ENCODE data around the gene AGRN.

DNA sequence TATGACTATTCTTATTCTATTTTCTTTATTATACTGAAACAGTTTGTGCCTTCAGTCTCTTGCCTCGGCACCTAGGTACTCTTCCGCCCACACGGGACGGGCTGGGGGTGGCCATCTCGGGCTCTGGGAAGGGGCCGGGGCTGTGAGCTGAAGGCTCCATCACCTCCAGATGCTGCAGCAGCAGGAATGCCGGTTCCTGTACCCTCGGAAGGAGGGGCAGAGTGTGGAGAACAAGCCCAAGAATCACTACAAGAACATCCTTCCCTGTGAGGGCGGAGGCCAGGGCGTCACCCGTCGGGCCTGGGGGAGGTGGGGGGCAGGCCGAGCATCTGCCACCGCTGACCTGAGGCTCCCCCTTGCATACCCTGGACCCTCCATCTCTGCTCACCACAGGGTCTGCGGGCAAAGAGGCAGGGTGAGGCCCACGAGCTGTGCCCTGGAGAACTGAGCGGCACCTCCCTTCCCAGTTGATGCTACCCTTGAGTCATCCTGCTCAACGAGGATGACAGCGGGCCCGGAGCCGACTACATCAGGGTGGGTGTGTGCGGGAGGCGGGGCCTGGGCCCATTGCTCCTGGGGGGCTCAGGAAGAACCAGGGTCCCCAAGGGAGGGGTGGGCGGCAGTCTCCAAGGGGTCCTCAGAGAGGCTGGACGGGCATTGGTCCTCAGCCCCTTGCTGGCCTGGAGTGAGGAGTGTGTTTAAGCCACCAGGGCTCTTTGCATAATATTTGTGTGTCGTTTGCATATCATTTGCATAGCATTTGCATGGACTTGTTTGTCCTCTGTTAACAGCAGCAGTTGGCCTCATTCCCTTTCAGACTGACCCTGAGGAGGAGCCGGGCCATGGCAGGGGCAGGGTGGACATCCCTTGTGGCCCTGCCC lies 46.7 kb downstream of the AGRN start:
- TF ChIP-seq, protein P1, sequence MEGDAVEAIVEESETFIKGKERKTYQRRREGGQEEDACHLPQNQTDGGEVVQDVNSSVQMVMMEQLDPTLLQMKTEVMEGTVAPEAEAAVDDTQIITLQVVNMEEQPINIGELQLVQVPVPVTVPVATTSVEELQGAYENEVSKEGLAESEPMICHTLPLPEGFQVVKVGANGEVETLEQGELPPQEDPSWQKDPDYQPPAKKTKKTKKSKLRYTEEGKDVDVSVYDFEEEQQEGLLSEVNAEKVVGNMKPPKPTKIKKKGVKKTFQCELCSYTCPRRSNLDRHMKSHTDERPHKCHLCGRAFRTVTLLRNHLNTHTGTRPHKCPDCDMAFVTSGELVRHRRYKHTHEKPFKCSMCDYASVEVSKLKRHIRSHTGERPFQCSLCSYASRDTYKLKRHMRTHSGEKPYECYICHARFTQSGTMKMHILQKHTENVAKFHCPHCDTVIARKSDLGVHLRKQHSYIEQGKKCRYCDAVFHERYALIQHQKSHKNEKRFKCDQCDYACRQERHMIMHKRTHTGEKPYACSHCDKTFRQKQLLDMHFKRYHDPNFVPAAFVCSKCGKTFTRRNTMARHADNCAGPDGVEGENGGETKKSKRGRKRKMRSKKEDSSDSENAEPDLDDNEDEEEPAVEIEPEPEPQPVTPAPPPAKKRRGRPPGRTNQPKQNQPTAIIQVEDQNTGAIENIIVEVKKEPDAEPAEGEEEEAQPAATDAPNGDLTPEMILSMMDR (IDR thresholded peaks at IDR 0.05): no peak
- no peak for TF ChIP-seq POLR2A (IDR thresholded peaks at IDR 0.05)
